ENCODE results near the gene EFS. TPM values are rescaled to one million over a fixed set of nuclear protein-coding genes. Genes with fewer than 3 reads are reported as not detected.

Gene EFS
- total RNA-seq, 2 experiments from 2014 or later: not detected

DNA sequence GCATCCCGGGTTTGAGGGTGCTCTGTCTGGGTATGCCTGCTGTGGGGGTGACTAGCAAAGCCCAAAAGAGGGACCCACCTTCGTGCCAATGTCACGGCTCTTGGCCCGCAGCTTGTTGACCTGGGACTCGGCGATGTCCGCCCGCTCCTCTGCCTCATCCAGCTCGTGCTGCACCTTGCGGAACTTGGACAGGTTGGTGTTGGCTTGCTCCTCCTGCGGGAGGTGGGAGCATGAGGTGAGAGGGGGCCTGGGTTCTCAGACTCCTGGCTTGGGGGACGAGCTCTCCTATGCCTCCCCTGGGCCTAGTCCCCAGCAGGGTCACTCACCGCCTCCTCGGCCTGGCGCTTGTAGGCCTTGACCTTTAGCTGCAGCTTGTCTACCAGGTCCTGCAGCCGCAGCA is 48.7 kb upstream of the EFS start:
- Histone ChIP-seq H3K27ac (ENCODE audit: low read depth, low read length, poor library complexity, severe bottlenecking) (no peak overlapping the region), H3K4me1 (ENCODE audit: insufficient read depth, low read length, poor library complexity, severe bottlenecking) (no peaks in the 10 kb centered on the region), H3K36me3 (ENCODE audit: insufficient read depth, low read length) (no peaks in the 10 kb centered on the region), H3K79me2 (ENCODE audit: insufficient read depth, low read depth, low read length) (no peaks in the 10 kb centered on the region), H3K9me2 (ENCODE audit: insufficient read depth, low read length) (no peaks in the 10 kb centered on the region), H3K9me3 (ENCODE audit: low read length) (no peaks in the 10 kb centered on the region), H3K4me2 (ENCODE audit: low read length) (no peak overlapping the region), H3K4me3 (ENCODE audit: low read depth, low read length, poor library complexity, severe bottlenecking) (no peak overlapping the region), H2AFZ (ENCODE audit: low read length) (no peak overlapping the region), H4K20me1 (ENCODE audit: insufficient read depth, low read length) (no peaks in the 10 kb centered on the region)
- CTCF ChIA-PET (ENCODE audit: unreplicated experiment): no interaction called here
- no peak for DNase-seq (ENCODE audit: low spot score)
- BruUV-seq (replicated peaks): no TSS peak
- POLR2A ChIA-PET: interaction anchor here (0.6 kb wide), 1 partner anchor 27 kb away, joined by 3 read pairs; no protein-coding TSS in a partner anchor
- TF ChIP-seq, protein P1, sequence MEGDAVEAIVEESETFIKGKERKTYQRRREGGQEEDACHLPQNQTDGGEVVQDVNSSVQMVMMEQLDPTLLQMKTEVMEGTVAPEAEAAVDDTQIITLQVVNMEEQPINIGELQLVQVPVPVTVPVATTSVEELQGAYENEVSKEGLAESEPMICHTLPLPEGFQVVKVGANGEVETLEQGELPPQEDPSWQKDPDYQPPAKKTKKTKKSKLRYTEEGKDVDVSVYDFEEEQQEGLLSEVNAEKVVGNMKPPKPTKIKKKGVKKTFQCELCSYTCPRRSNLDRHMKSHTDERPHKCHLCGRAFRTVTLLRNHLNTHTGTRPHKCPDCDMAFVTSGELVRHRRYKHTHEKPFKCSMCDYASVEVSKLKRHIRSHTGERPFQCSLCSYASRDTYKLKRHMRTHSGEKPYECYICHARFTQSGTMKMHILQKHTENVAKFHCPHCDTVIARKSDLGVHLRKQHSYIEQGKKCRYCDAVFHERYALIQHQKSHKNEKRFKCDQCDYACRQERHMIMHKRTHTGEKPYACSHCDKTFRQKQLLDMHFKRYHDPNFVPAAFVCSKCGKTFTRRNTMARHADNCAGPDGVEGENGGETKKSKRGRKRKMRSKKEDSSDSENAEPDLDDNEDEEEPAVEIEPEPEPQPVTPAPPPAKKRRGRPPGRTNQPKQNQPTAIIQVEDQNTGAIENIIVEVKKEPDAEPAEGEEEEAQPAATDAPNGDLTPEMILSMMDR (conservative IDR thresholded peaks at IDR 0.05; ENCODE audit: low read length): no peak
- TF ChIP-seq EZH2phosphoT487 (IDR thresholded peaks at IDR 0.05; ENCODE audit: borderline replicate concordance, low read depth, low read length): no peak
- intact Hi-C loops (cut with micrococcal nuclease; ENCODE audit: unreplicated experiment): no loop called here

DNA sequence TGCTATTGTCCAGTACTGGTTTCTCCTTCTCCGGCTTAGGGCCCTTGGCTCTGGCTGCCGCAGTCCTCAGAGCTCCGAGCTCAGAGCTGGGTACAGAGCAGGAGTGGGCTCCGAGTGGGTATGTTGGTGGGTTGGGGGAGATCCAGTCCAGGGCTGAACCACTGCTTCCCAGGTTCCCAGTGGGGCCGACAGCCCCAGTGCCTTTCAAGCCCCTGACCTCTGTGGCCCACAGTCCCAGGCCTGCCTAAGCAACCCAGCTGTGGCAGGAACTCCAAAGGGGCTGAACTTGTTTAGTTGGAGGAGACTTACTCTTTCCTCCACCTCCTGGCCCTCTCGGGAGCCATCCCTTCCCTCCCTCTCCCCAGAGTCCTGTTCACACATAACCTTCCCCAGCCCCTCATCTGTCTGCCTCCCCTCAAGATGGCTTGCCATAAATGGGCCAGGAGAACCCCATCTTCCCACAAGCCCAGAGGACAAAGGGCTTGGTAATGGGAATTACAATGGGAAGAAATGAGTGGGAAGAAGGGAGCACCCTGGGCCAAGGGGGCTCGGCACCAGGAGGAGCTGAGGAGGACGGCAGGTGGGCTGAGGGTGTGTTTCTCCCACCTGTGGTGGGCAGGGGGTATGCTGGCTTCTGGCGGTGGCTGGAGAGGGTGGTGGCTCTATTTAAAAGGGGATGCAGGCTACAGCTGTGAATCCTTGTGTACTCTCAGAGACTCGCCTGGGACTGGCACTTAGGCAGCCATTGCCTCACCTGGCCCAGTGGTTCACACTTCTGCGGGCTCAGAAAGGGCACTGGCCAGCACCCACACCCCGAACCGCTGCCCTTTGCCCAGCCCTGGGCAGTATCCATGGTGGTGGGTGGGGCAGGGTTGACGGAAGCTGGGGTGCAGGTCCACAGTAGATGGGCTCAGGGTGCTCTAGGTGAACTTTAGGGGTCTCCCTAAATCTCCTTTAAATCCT is 46.9 kb upstream of the EFS start:
- no peaks in the 10 kb centered on the region for H3K4me1 ChIP-seq (ENCODE audit: insufficient read depth, low read length, poor library complexity, severe bottlenecking)
- H3K4me2 ChIP-seq (ENCODE audit: low read length): no peak overlapping the region
- no peak for DNase-seq (ENCODE audit: low spot score)
- H3K36me3 ChIP-seq (ENCODE audit: insufficient read depth, low read length): no peaks in the 10 kb centered on the region
- H3K27ac ChIP-seq (ENCODE audit: low read depth, low read length, poor library complexity, severe bottlenecking): no peak overlapping the region
- H3K4me3 ChIP-seq (ENCODE audit: low read depth, low read length, poor library complexity, severe bottlenecking): no peak overlapping the region
- no peaks in the 10 kb centered on the region for H3K9me2 ChIP-seq (ENCODE audit: insufficient read depth, low read length)
- no TSS peak for BruUV-seq (replicated peaks)
- intact Hi-C loops (cut with micrococcal nuclease; ENCODE audit: unreplicated experiment): no loop called here
- ChIA-PET POLR2A (no interaction called here), CTCF (ENCODE audit: unreplicated experiment) (no interaction called here)
- no peaks in the 10 kb centered on the region for H3K9me3 ChIP-seq (ENCODE audit: low read length)
- H4K20me1 ChIP-seq (ENCODE audit: insufficient read depth, low read length): no peaks in the 10 kb centered on the region
- H2AFZ ChIP-seq (ENCODE audit: low read length): no peak overlapping the region
- H3K79me2 ChIP-seq (ENCODE audit: insufficient read depth, low read depth, low read length): no peaks in the 10 kb centered on the region
- TF ChIP-seq, protein P1 (conservative IDR thresholded peaks at IDR 0.05; ENCODE audit: low read length): no peak
- no peak for TF ChIP-seq EZH2phosphoT487 (IDR thresholded peaks at IDR 0.05; ENCODE audit: borderline replicate concordance, low read depth, low read length)

All from OCI-LY7 (cell line).